Sigmoid colon (tissue), 7 donors: ENCODE results near the gene LCAT. TPM values are rescaled to one million over a fixed set of nuclear protein-coding genes. Genes with fewer than 3 reads are reported as not detected.

Experiments
- DNase-seq: peaks from one replicate; pipeline ENCODE4 v3.0.0-alpha.2; 2019
- H3K27ac ChIP-seq, 4 donors: fragments of 200-600 bp; sonication (generic); one replicate each; pipeline ENCODE4 v1.5.1; 2016 to 2019; ENCODE audit warnings: mild to moderate bottlenecking in 1 of 4
- H3K27me3 ChIP-seq, 3 donors: fragments of 200-600 bp; sonication (generic); one replicate each; pipeline ENCODE4 v1.5.1; 2019; ENCODE audit warnings: mild to moderate bottlenecking in 1 of 3
- H3K36me3 ChIP-seq, 4 donors: fragments of 200-600 bp; sonication (generic); one replicate each; pipeline ENCODE4 v1.5.1; 2016 to 2019
- H3K4me1 ChIP-seq, 4 donors: fragments of 200-600 bp; sonication (generic); one replicate each; pipeline ENCODE4 v1.5.1; 2017 to 2019
- H3K4me3 ChIP-seq, 4 donors: fragments of 200-600 bp; sonication (generic); one replicate each; pipeline ENCODE4 v1.5.1; 2017 to 2019; ENCODE audit warnings: mild to moderate bottlenecking in 2 of 4, moderate library complexity in 1 of 4
- H3K9me3 ChIP-seq, 4 donors: fragments of 200-600 bp in 3 of 4; sonication (generic) in 3 of 4; one replicate each; pipeline versions ENCODE4 v1.5.1 to v1.6.1; 2013 to 2019
- EP300 ChIP-seq, 4 donors: sonication (generic); formaldehyde crosslinking; IDR thresholded peaks; one replicate each; pipeline ENCODE4 v1.6.1; 2017; ENCODE audit warnings: antibody characterized with exemption in 4 of 4
- POLR2A ChIP-seq, 2 donors: fragments of 450-650 bp; IDR thresholded peaks; one replicate each; pipeline ENCODE4 v1.6.1; 2016; ENCODE audit warnings: antibody characterized with exemption in 2 of 2, mild to moderate bottlenecking in 2 of 2, moderate library complexity in 2 of 2
- POLR2AphosphoS5 ChIP-seq, 4 donors: sonication (generic); formaldehyde crosslinking; IDR thresholded peaks; one replicate each; pipeline ENCODE4 v1.6.1; 2017; ENCODE audit warnings: antibody characterized with exemption in 4 of 4
- WGBS, 2 donors: extraction: QIAGEN DNeasy Blood & Tissue Kit; methylation state at CpG; one replicate each; pipeline ENCODE4 v1.1.7; 2013; 5-methylcytosine and 5-hydroxymethylcytosine counted together
- intact Hi-C: fragments of 100-400 bp; cut with DNase I; formaldehyde crosslinking; loops from one replicate; pipeline ENCODE4 v1.15.1; 2023
- polyA plus RNA-seq, 3 donors: library from polyadenylated mRNA; stranded (reverse); fragments of 200-250 nt; gene quantifications; one replicate each; pipeline ENCODE4 v1.2.3, GENCODE V29; 2013
- total RNA-seq, 4 donors: library from RNA; depleted of rRNA; stranded (reverse); fragments of >200 nt; gene quantifications; one replicate each; pipeline ENCODE4 v1.1.0, GENCODE V29; 2016
- TF ChIP-seq, protein P1 (sequence below), 4 experiments: fragments of 450-650 bp in 3 of 4; fragments of 200-600 bp in 1 of 4; IDR thresholded peaks; one replicate each; pipeline ENCODE4 v1.5.1; 2016 to 2019; ENCODE audit warnings: antibody characterized with exemption in 4 of 4, mild to moderate bottlenecking in 3 of 4, moderate library complexity in 2 of 4
- donor health status: healthy with polysubstance abuse.
- donor health status: Bipolar disorder and iron deficiency.
- donor health status: healthy.

LCAT gene
- total and polyA plus RNA-seq, 7 donors, result 0.60 to 31.0 (median 10.4) TPM

DNA sequence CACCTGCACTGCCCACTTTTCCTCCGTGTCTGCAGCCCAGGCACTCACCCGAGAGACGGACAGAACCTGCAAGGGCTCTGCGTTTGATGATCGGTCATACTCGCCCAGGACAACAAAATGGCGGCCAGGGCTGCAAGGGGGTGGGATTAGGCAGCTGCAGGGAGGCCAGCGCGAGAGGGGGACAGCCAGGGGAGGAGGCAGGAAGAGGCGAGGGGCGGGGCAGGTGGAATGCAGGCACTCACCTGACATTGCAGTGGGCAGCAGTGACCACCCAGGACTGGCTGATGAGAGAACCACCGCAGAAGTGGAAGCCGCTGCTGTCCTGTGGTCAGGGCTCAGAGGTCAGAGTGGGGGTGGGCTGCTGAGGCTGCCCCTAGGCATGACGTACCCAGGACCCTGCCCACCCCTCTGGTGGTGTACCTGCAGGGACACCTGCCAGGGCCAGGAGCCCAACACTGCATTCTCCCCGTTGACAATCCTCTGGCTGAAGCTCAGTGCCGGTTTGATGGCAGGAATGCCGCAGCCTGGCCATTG is 13.2 kb downstream of the LCAT start:
- WGBS, 2 donors, result 94% methylated on average over 17 of the region's 17 CpGs
- H3K27ac ChIP-seq, result no peak overlapping the region
- no peak overlapping the region for H3K4me3 ChIP-seq
- intact Hi-C loops, result loop anchor here (10.0 kb wide), 1 partner anchor 406 kb away; the partner anchor contains the start of gene RIPOR1
- peaks cover 8 to 50% (median 16%) of the 10 kb centered on the region in 4 donors for H3K36me3 ChIP-seq
- H3K9me3 ChIP-seq, result no peaks in the 10 kb centered on the region
- H3K4me1 ChIP-seq, result peaks cover 0 to 24% (median 19%) of the 10 kb centered on the region in 4 donors
- no peaks in the 10 kb centered on the region for H3K27me3 ChIP-seq
- TF ChIP-seq, protein P1, sequence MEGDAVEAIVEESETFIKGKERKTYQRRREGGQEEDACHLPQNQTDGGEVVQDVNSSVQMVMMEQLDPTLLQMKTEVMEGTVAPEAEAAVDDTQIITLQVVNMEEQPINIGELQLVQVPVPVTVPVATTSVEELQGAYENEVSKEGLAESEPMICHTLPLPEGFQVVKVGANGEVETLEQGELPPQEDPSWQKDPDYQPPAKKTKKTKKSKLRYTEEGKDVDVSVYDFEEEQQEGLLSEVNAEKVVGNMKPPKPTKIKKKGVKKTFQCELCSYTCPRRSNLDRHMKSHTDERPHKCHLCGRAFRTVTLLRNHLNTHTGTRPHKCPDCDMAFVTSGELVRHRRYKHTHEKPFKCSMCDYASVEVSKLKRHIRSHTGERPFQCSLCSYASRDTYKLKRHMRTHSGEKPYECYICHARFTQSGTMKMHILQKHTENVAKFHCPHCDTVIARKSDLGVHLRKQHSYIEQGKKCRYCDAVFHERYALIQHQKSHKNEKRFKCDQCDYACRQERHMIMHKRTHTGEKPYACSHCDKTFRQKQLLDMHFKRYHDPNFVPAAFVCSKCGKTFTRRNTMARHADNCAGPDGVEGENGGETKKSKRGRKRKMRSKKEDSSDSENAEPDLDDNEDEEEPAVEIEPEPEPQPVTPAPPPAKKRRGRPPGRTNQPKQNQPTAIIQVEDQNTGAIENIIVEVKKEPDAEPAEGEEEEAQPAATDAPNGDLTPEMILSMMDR (IDR thresholded peaks at IDR 0.05), result no peak
- no peak for TF ChIP-seq POLR2A (IDR thresholded peaks at IDR 0.05)
- no peak for TF ChIP-seq EP300 (IDR thresholded peaks at IDR 0.05)
- no peak for TF ChIP-seq POLR2AphosphoS5 (IDR thresholded peaks at IDR 0.05)
- peak; percentile 56 for DNase-seq

DNA sequence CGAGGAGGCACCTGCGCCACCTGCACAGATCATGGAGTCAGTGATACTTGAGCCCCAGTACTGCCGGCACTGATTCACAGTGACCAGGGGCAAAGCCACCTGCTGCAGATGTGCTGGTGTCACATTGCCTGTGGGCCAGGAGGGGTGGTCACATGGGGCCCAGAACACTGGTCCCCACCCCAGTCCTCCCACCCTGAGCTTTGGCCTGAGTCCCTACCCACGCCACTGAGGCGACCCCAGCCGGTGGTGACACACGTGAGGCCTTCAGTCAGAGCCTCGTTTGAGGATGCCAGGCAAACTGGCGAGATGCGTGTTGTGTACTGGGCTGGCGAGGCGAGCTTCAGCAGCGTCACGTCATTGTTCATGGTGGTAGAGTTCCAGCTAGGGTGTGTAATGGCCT is 13.7 kb downstream of the LCAT start:
- peak; percentile 61 for DNase-seq
- Histone ChIP-seq H3K9me3 (no peaks in the 10 kb centered on the region), H3K27me3 (no peaks in the 10 kb centered on the region), H3K4me3 (no peak overlapping the region), H3K27ac (no peak overlapping the region), H3K36me3 (peaks cover 8 to 50% (median 16%) of the 10 kb centered on the region in 4 donors), H3K4me1 (peaks cover 0 to 22% (median 16%) of the 10 kb centered on the region in 4 donors)
- TF ChIP-seq POLR2A (IDR thresholded peaks at IDR 0.05) (no peak), EP300 (IDR thresholded peaks at IDR 0.05) (no peak), POLR2AphosphoS5 (IDR thresholded peaks at IDR 0.05) (no peak)
- TF ChIP-seq, protein P1 (IDR thresholded peaks at IDR 0.05), result no peak
- WGBS, 2 donors, result 94 to 96% methylated on average over 14 of the region's 14 CpGs
- intact Hi-C loops, result loop anchor here (10.0 kb wide), 1 partner anchor 405 kb away; the partner anchor contains the start of gene RIPOR1

DNA sequence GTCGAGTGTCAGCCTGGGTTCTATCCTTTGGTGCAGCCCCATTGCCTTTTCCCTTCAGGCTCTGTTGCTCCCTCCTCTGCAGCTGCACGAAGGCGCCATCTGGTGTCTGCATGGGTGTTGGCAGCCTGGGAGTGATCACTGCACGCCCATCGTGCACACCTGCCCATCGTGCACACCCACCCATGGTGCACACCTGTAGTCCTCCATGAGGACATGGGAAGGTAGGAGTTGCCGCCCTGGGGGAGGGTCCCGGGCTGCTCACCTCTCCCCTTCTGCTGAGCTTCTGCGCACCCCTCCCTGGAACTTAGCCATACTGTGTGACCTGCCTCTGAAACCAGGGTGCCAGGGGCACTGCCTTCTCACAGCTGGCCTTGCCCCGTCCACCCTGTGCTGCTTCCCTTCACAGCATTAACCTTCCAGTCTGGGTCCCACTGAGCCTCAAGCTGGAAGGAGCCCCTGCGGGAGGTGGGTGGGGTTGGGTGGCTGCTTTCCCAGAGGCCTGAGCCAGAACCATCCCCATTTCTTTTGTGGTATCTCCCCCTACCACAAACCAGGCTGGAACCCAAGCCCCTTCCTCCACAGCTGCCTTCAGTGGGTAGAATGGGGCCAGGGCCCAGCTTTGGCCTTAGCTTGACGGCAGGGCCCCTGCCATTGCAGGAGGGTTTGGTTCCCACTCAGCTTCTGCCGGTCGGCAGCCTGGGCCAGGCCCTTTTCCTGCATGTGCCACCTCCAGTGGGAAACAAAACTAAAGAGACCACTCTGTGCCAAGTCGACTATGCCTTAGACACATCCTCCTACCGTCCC is 15.2 kb downstream of the LCAT start:
- WGBS, 2 donors, result 45 to 56% methylated on average over 16 of the region's 16 CpGs

DNA sequence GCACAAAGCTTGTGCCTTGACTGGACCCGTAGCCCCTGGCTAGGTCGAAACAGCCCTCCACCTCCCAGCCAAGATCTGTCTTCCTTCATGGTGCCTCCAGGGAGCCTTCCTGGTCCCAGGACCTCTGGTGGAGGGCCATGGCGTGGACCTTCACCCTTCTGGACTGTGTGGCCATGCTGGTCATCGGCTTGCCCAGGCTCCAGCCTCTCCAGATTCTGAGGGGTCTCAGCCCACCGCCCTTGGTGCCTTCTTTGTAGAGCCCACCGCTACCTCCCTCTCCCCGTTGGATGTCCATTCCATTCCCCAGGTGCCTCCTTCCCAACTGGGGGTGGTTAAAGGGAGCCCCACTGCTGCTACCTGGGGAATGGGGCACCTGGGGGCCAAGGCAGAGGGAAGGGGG is 15.8 kb downstream of the LCAT start:
- H3K27me3 ChIP-seq, result no peaks in the 10 kb centered on the region
- H3K4me1 ChIP-seq, result peaks cover 0 to 20% (median 11%) of the 10 kb centered on the region in 4 donors
- H3K27ac ChIP-seq, result no peak overlapping the region
- intact Hi-C loops, result loop anchor here (1.0 to 5.0 kb wide), 2 partner anchors 45 to 111 kb away; no protein-coding TSS in a partner anchor
- no peak for TF ChIP-seq POLR2A (IDR thresholded peaks at IDR 0.05)
- no peak for TF ChIP-seq POLR2AphosphoS5 (IDR thresholded peaks at IDR 0.05)
- TF ChIP-seq, protein P1 (IDR thresholded peaks at IDR 0.05), result no peak
- no peak for TF ChIP-seq EP300 (IDR thresholded peaks at IDR 0.05)
- no peaks in the 10 kb centered on the region for H3K9me3 ChIP-seq
- no peak overlapping the region for H3K4me3 ChIP-seq
- no peak for DNase-seq
- peaks cover 8 to 52% (median 19%) of the 10 kb centered on the region in 4 donors for H3K36me3 ChIP-seq
- WGBS, 2 donors, result 66 to 82% methylated on average over 7 of the region's 7 CpGs

More for the DNA sequence above, 15.2 kb downstream of the LCAT start:
- intact Hi-C loops, result loop anchor here (1.0 to 5.0 kb wide), 2 partner anchors 45 to 111 kb away; no protein-coding TSS in a partner anchor
- no peak overlapping the region for H3K27ac ChIP-seq
- no peaks in the 10 kb centered on the region for H3K9me3 ChIP-seq
- no peak for TF ChIP-seq POLR2AphosphoS5 (IDR thresholded peaks at IDR 0.05)
- TF ChIP-seq, protein P1 (IDR thresholded peaks at IDR 0.05), result peak; percentile 53 to 76 (median 68)
- H3K4me3 ChIP-seq, result no peak overlapping the region
- peak; percentile 84 for DNase-seq
- H3K4me1 ChIP-seq, result peaks cover 0 to 15% (median 10%) of the 10 kb centered on the region in 4 donors
- H3K27me3 ChIP-seq, result no peaks in the 10 kb centered on the region
- H3K36me3 ChIP-seq, result peaks cover 8 to 45% (median 17%) of the 10 kb centered on the region in 4 donors
